Neural cell (in vitro differentiated cells): ENCODE results near the gene MED23. TPM values are rescaled to one million over a fixed set of nuclear protein-coding genes. Genes with fewer than 3 reads are reported as not detected.

Experiments
- H2AFZ ChIP-seq: fragments of 200-600, 300-800 bp; sonication (generic), shearing (Covaris generic); 2 replicates; pipeline ENCODE4 v1.6.0; 2014; ENCODE audit warnings: low read depth, mild to moderate bottlenecking, antibody characterized with exemption, low read length, moderate library complexity
- H3F3A ChIP-seq: fragments of 200-600 bp; shearing (Covaris generic); 2 replicates; pipeline ENCODE4 v1.6.1; 2016; ENCODE audit warnings: mild to moderate bottlenecking, moderate library complexity, mixed read lengths, antibody characterized with exemption, low read length; ENCODE audit not compliant: insufficient read depth, poor library complexity, severe bottlenecking
- H3K27ac ChIP-seq: fragments of 200-600, 300-800 bp; sonication (generic), shearing (Covaris generic); 2 replicates; pipeline ENCODE4 v1.5.1; 2014; ENCODE audit warnings: mild to moderate bottlenecking, low read length, moderate library complexity
- H3K27me3 ChIP-seq: fragments of 300-800, 200-600 bp; sonication (generic), shearing (Covaris generic); 2 replicates; pipeline ENCODE4 v1.6.0; 2014; ENCODE audit warnings: mild to moderate bottlenecking, low read depth, low read length, moderate library complexity; ENCODE audit not compliant: insufficient read depth
- H3K36me3 ChIP-seq: fragments of 300-800, 200-600 bp; sonication (generic), shearing (Covaris generic); 2 replicates; pipeline ENCODE4 v1.5.1; 2014; ENCODE audit warnings: mild to moderate bottlenecking, antibody characterized with exemption, low read length, moderate library complexity; ENCODE audit not compliant: insufficient read depth
- H3K4me2 ChIP-seq: fragments of 300-800, 200-600 bp; sonication (generic), shearing (Covaris generic); 2 replicates; pipeline ENCODE4 v1.6.0; 2014; ENCODE audit warnings: mild to moderate bottlenecking, low read length
- H3K4me3 ChIP-seq: fragments of 300-800, 200-600 bp; sonication (generic), shearing (Covaris generic); 2 replicates; pipeline ENCODE4 v1.5.1; 2014; ENCODE audit warnings: mild to moderate bottlenecking, low read length, moderate library complexity
- H3K79me2 ChIP-seq: fragments of 200-600 bp; shearing (Covaris generic); replicated peaks from 2 replicates; pipeline ENCODE4 v1.6.0; 2014; ENCODE audit warnings: mild to moderate bottlenecking, low read length, moderate library complexity; ENCODE audit not compliant: insufficient read depth
- H3K9ac ChIP-seq: fragments of 300-800, 200-600 bp; sonication (generic), shearing (Covaris generic); 2 replicates; pipeline ENCODE4 v1.6.1; 2016; ENCODE audit warnings: mild to moderate bottlenecking, low read length, mixed read lengths
- H3K9me2 ChIP-seq: fragments of 200-600 bp; shearing (Covaris generic); 2 replicates; pipeline ENCODE4 v1.6.1; 2016; ENCODE audit warnings: mild to moderate bottlenecking, low read length, mixed read lengths; ENCODE audit not compliant: insufficient read depth
- H3K9me3 ChIP-seq: fragments of 200-600, 300-800 bp; sonication (generic), shearing (Covaris generic); 2 replicates; pipeline ENCODE4 v1.6.1; 2016; ENCODE audit warnings: mild to moderate bottlenecking, mixed run types, low read length, moderate library complexity, mixed read lengths
- H4K20me1 ChIP-seq: fragments of 200-600 bp; shearing (Covaris generic); 2 replicates; pipeline ENCODE4 v1.6.1; 2016; ENCODE audit warnings: mild to moderate bottlenecking, mixed run types; ENCODE audit not compliant: insufficient read depth
- CTCF ChIP-seq: fragments of 450-650 bp; IDR thresholded peaks from 2 replicates; pipeline ENCODE4 v1.5.1; 2014; ENCODE audit warnings: antibody characterized with exemption, mild to moderate bottlenecking, moderate library complexity; ENCODE audit not compliant: poor library complexity, severe bottlenecking
- EP300 ChIP-seq: fragments of 450-650 bp; conservative IDR thresholded peaks from 2 replicates; pipeline ENCODE4 v1.6.1; 2014; ENCODE audit warnings: antibody characterized with exemption, mild to moderate bottlenecking, moderate library complexity; ENCODE audit not compliant: poor library complexity, severe bottlenecking
- EZH2 ChIP-seq: fragments of 200-600, 300-800 bp; shearing (Covaris generic), sonication (generic); IDR thresholded peaks from 2 replicates; pipeline ENCODE4 v1.6.1; 2014; ENCODE audit warnings: antibody characterized with exemption, low read length, borderline replicate concordance, mild to moderate bottlenecking; ENCODE audit not compliant: insufficient read depth, poor library complexity, severe bottlenecking
- MXI1 ChIP-seq: fragments of 450-650 bp; conservative IDR thresholded peaks from 2 replicates; pipeline ENCODE4 v1.6.1; 2014; ENCODE audit warnings: antibody characterized with exemption, mild to moderate bottlenecking; ENCODE audit not compliant: poor library complexity, severe bottlenecking
- POLR2AphosphoS5 ChIP-seq: IDR thresholded peaks from 2 replicates; pipeline ENCODE4 v1.6.1; 2012
- RAD21 ChIP-seq: fragments of 450-650 bp; conservative IDR thresholded peaks from 2 replicates; pipeline ENCODE4 v1.6.1; 2014; ENCODE audit warnings: antibody characterized with exemption, mild to moderate bottlenecking, moderate library complexity
- REST ChIP-seq: IDR thresholded peaks from 2 replicates; pipeline ENCODE4 v1.6.1; 2012; ENCODE audit warnings: borderline replicate concordance
- TAF1 ChIP-seq: IDR thresholded peaks from 2 replicates; pipeline ENCODE4 v1.6.1; 2012; ENCODE audit warnings: low read depth
- polyA plus RNA-seq: library from polyadenylated mRNA; depleted of rRNA; stranded (reverse); fragments of >200 nt; gene quantifications from 2 replicates; pipeline ENCODE4 v1.2.3, GENCODE V29; 2014

Gene MED23
- polyA plus RNA-seq, 1 donor from 2014 or later: 104 TPM

GRCh38 chr6:131602781-131603312, 25.2 kb downstream of the MED23 start:
- no peaks in the 10 kb centered on the region for H3K9me2 ChIP-seq
- H3K9me3 ChIP-seq: no peaks in the 10 kb centered on the region
- H3F3A ChIP-seq: no peaks in the 10 kb centered on the region
- peaks cover 25% of the 10 kb centered on the region for H3K36me3 ChIP-seq
- H3K27ac ChIP-seq: no peak overlapping the region
- H3K4me2 ChIP-seq: no peak overlapping the region
- H3K4me3 ChIP-seq: no peak overlapping the region
- TF ChIP-seq MXI1: no peak
- TF ChIP-seq POLR2AphosphoS5: no peak
- H3K27me3 ChIP-seq: no peaks in the 10 kb centered on the region
- no peaks in the 10 kb centered on the region for H3K79me2 ChIP-seq
- H2AFZ ChIP-seq: no peak overlapping the region
- no peak overlapping the region for H3K9ac ChIP-seq
- no peaks in the 10 kb centered on the region for H4K20me1 ChIP-seq

GRCh38 chr6:131600716-131601115, 27.3 kb downstream of the MED23 start:
- no peak overlapping the region for H3K9ac ChIP-seq
- H3K4me2 ChIP-seq: no peak overlapping the region
- no peak overlapping the region for H2AFZ ChIP-seq
- H3K9me3 ChIP-seq: no peaks in the 10 kb centered on the region
- H3K9me2 ChIP-seq: no peaks in the 10 kb centered on the region
- no peaks in the 10 kb centered on the region for H4K20me1 ChIP-seq
- no peaks in the 10 kb centered on the region for H3K79me2 ChIP-seq
- H3F3A ChIP-seq: no peaks in the 10 kb centered on the region
- no peak overlapping the region for H3K27ac ChIP-seq
- TF ChIP-seq EZH2 (no peak), TAF1 (no peak), REST (no peak), POLR2AphosphoS5 (no peak), EP300 (peak; percentile 18), MXI1 (no peak)
- no peaks in the 10 kb centered on the region for H3K27me3 ChIP-seq
- H3K36me3 ChIP-seq: peaks cover 18% of the 10 kb centered on the region
- no peak overlapping the region for H3K4me3 ChIP-seq

- Histone ChIP-seq H3K4me2 (no peak overlapping the region), H3F3A (no peaks in the 10 kb centered on the region), H3K27me3 (no peaks in the 10 kb centered on the region), H3K4me3 (no peak overlapping the region), H4K20me1 (no peaks in the 10 kb centered on the region), H2AFZ (no peak overlapping the region), H3K27ac (no peak overlapping the region), H3K79me2 (no peaks in the 10 kb centered on the region), H3K9me2 (no peaks in the 10 kb centered on the region), H3K36me3 (peaks cover 23% of the 10 kb centered on the region), H3K9ac (no peak overlapping the region), H3K9me3 (no peaks in the 10 kb centered on the region)
- TF ChIP-seq CTCF (peak; percentile 43), RAD21 (peak; percentile 21), POLR2AphosphoS5 (no peak), REST (no peak)
Measured at GRCh38 chr6:131597446-131597845, 30.6 kb downstream of the MED23 start.
